ENCODE measurements around the gene RFTN1. TPM values are rescaled to one million over a fixed set of nuclear protein-coding genes. Genes with fewer than 3 reads are reported as not detected.

RFTN1 gene
- total and polyA plus RNA-seq, 4 donors = 4.4 to 20.4 (median 11.9) TPM

DNA sequence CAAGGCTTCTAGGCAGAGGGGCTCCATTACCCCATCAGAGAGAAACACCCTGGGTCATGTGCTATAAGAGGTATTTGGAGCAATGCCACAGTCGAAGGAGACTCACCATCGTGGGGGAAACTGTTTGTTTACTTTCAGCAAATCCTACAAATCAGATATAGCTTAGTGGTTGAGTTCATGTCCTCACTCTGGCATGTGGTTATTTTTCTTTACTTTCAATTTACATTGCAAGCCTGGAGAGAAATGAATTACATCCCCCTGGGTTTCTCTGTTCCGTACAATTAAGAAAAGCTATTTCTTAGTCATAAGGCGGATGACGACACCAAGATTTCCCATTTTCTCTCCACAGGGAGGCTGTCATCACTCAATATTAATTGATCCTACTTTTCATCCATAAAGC lies 36.9 kb downstream of the RFTN1 start (continued):
- TF ChIP-seq, protein P1, sequence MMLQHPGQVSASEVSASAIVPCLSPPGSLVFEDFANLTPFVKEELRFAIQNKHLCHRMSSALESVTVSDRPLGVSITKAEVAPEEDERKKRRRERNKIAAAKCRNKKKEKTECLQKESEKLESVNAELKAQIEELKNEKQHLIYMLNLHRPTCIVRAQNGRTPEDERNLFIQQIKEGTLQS (IDR thresholded peaks at IDR 0.05) = no peak

DNA sequence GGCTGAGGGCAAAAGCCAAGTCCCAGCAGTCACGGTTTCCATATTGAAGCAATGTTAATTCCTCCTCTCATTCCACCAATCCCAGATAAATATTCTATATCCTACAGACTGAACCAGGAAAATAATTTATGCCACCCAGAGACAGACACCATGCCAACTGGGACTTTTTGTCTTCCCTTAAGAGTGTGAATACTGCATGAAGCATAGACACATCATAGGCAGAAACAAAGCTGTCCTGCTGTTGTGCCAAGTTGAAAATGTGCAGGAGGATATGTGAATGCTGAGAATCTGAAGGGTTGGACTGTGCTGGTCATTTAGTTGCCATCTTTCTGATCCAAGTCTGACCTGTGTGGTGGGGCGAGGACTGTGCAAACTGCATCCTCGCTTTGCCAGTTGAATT lies 37.7 kb downstream of the RFTN1 start:
- WGBS = 98% methylated on average over 3 of the region's 3 CpGs
- H3K27ac ChIP-seq (ENCODE audit: low read depth in 1 of 2, low read length in 2 of 2) = no peak overlapping the region
- no peaks in the 10 kb centered on the region for H3K27me3 ChIP-seq (ENCODE audit: control insufficient read depth in 4 of 4, insufficient read depth in 4 of 4, low read length in 3 of 4)
- TF ChIP-seq, protein P1 (IDR thresholded peaks at IDR 0.05) = no peak
- H3K9ac ChIP-seq (ENCODE audit: low read depth in 1 of 2, low read length in 2 of 2) = no peak overlapping the region
- no peak for DNase-seq (ENCODE audit: low spot score)
- H3K9me3 ChIP-seq (ENCODE audit: control insufficient read depth in 4 of 4, low read length in 3 of 4) = peaks cover 0 to 3% (median 0%) of the 10 kb centered on the region in 4 donors
- H3K4me3 ChIP-seq (ENCODE audit: low read depth in 1 of 3, low read length in 3 of 3) = no peak overlapping the region
- H3K36me3 ChIP-seq (ENCODE audit: control insufficient read depth in 4 of 4, insufficient read depth in 3 of 4, low read depth in 1 of 4, low read length in 3 of 4) = peaks cover 0 to 6% (median 3%) of the 10 kb centered on the region in 4 donors
- peaks cover 0 to 5% (median 0%) of the 10 kb centered on the region in 4 donors for H3K4me1 ChIP-seq (ENCODE audit: control insufficient read depth in 4 of 4, insufficient read depth in 4 of 4, low read length in 3 of 4)

DNA sequence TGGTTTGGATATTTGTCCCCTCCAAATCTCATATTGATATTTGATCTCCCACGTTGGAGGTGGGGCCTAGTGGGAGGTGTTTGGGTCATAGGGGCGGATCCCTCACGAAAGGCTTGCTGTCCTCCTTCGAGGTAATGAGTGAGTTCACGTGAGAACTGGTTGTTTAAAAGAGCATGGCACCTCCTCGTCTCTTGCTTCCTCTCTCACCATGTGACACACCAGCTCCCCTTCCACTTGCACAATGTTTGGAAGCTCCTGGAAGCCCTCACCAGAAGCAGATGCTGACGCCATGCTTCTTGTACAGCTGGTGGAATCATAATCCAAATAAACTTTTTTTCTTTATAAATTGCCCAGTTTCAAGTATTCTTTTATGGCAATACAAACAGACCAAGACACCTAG lies 38.6 kb downstream of the RFTN1 start:
- 86% methylated on average over 7 of the region's 7 CpGs for WGBS
- H3K4me3 ChIP-seq (ENCODE audit: low read depth in 1 of 3, low read length in 3 of 3) = no peak overlapping the region
- no peak overlapping the region for H3K9ac ChIP-seq (ENCODE audit: low read depth in 1 of 2, low read length in 2 of 2)
- peaks cover 0 to 6% (median 1%) of the 10 kb centered on the region in 4 donors for H3K9me3 ChIP-seq (ENCODE audit: control insufficient read depth in 4 of 4, low read length in 3 of 4)
- no peaks in the 10 kb centered on the region for H3K4me1 ChIP-seq (ENCODE audit: control insufficient read depth in 4 of 4, insufficient read depth in 4 of 4, low read length in 3 of 4)
- H3K27ac ChIP-seq (ENCODE audit: low read depth in 1 of 2, low read length in 2 of 2) = no peak overlapping the region
- TF ChIP-seq NR2F2 (IDR thresholded peaks at IDR 0.05) (no peak), YY1 (IDR thresholded peaks at IDR 0.05) (no peak), HNF4G (IDR thresholded peaks at IDR 0.05) (no peak), FOXA1 (IDR thresholded peaks at IDR 0.05) (no peak), RAD21 (IDR thresholded peaks at IDR 0.05) (no peak), EGR1 (IDR thresholded peaks at IDR 0.05; ENCODE audit: low read depth in 2 of 2) (no peak), SP1 (IDR thresholded peaks at IDR 0.05) (no peak), JUND (IDR thresholded peaks at IDR 0.05) (no peak), TAF1 (conservative IDR thresholded peaks at IDR 0.05) (no peak), GABPA (IDR thresholded peaks at IDR 0.05 in 1 of 2, conservative IDR thresholded peaks at IDR 0.05 in 1 of 2) (no peak), RXRA (IDR thresholded peaks at IDR 0.05) (no peak), FOXA2 (IDR thresholded peaks at IDR 0.05) (no peak)
- TF ChIP-seq, protein P2, sequence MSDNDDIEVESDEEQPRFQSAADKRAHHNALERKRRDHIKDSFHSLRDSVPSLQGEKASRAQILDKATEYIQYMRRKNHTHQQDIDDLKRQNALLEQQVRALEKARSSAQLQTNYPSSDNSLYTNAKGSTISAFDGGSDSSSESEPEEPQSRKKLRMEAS (IDR thresholded peaks at IDR 0.05) = no peak
- TF ChIP-seq, protein P3, sequence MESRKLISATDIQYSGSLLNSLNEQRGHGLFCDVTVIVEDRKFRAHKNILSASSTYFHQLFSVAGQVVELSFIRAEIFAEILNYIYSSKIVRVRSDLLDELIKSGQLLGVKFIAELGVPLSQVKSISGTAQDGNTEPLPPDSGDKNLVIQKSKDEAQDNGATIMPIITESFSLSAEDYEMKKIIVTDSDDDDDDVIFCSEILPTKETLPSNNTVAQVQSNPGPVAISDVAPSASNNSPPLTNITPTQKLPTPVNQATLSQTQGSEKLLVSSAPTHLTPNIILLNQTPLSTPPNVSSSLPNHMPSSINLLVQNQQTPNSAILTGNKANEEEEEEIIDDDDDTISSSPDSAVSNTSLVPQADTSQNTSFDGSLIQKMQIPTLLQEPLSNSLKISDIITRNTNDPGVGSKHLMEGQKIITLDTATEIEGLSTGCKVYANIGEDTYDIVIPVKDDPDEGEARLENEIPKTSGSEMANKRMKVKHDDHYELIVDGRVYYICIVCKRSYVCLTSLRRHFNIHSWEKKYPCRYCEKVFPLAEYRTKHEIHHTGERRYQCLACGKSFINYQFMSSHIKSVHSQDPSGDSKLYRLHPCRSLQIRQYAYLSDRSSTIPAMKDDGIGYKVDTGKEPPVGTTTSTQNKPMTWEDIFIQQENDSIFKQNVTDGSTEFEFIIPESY (IDR thresholded peaks at IDR 0.05) = no peak
- TF ChIP-seq, protein P1 (IDR thresholded peaks at IDR 0.05) = no peak
- TF ChIP-seq, protein P4, sequence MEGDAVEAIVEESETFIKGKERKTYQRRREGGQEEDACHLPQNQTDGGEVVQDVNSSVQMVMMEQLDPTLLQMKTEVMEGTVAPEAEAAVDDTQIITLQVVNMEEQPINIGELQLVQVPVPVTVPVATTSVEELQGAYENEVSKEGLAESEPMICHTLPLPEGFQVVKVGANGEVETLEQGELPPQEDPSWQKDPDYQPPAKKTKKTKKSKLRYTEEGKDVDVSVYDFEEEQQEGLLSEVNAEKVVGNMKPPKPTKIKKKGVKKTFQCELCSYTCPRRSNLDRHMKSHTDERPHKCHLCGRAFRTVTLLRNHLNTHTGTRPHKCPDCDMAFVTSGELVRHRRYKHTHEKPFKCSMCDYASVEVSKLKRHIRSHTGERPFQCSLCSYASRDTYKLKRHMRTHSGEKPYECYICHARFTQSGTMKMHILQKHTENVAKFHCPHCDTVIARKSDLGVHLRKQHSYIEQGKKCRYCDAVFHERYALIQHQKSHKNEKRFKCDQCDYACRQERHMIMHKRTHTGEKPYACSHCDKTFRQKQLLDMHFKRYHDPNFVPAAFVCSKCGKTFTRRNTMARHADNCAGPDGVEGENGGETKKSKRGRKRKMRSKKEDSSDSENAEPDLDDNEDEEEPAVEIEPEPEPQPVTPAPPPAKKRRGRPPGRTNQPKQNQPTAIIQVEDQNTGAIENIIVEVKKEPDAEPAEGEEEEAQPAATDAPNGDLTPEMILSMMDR (IDR thresholded peaks at IDR 0.05; ENCODE audit: low read depth, low read length, missing input control) = no peak
- TF ChIP-seq, protein P5, sequence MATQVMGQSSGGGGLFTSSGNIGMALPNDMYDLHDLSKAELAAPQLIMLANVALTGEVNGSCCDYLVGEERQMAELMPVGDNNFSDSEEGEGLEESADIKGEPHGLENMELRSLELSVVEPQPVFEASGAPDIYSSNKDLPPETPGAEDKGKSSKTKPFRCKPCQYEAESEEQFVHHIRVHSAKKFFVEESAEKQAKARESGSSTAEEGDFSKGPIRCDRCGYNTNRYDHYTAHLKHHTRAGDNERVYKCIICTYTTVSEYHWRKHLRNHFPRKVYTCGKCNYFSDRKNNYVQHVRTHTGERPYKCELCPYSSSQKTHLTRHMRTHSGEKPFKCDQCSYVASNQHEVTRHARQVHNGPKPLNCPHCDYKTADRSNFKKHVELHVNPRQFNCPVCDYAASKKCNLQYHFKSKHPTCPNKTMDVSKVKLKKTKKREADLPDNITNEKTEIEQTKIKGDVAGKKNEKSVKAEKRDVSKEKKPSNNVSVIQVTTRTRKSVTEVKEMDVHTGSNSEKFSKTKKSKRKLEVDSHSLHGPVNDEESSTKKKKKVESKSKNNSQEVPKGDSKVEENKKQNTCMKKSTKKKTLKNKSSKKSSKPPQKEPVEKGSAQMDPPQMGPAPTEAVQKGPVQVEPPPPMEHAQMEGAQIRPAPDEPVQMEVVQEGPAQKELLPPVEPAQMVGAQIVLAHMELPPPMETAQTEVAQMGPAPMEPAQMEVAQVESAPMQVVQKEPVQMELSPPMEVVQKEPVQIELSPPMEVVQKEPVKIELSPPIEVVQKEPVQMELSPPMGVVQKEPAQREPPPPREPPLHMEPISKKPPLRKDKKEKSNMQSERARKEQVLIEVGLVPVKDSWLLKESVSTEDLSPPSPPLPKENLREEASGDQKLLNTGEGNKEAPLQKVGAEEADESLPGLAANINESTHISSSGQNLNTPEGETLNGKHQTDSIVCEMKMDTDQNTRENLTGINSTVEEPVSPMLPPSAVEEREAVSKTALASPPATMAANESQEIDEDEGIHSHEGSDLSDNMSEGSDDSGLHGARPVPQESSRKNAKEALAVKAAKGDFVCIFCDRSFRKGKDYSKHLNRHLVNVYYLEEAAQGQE (IDR thresholded peaks at IDR 0.05) = no peak
- no peaks in the 10 kb centered on the region for H3K27me3 ChIP-seq (ENCODE audit: control insufficient read depth in 4 of 4, insufficient read depth in 4 of 4, low read length in 3 of 4)
- peaks cover 0 to 6% (median 3%) of the 10 kb centered on the region in 4 donors for H3K36me3 ChIP-seq (ENCODE audit: control insufficient read depth in 4 of 4, insufficient read depth in 3 of 4, low read depth in 1 of 4, low read length in 3 of 4)
- no peak for DNase-seq (ENCODE audit: low spot score)

Data from liver (tissue), 9 donors.